Activated T-cell treated with anti-CD3 and anti-CD28 coated beads for 48 hours (primary cell): ENCODE measurements around the gene SH2D7.
"Not testable (repeated sequence)": the region's sequence is repeated elsewhere in the genome, so short reads cannot be mapped to it uniquely, and the experiment has no call there.

Source experiments
- DNase-seq: peaks from one replicate; pipeline ENCODE4 v3.0.0-alpha.2; 2020; ENCODE audit warnings: low read depth

SH2D7 gene

GRCh38 chr15:78146425-78147154 lies 54.2 kb downstream of the SH2D7 start:
- no peak for DNase-seq

- no peak for DNase-seq
Measured at GRCh38 chr15:78147566-78147965, 55.2 kb downstream of the SH2D7 start.

GRCh38 chr15:78148392-78149067 lies 56.2 kb downstream of the SH2D7 start:
- no peak for DNase-seq

GRCh38 chr15:78149068-78149804 lies 56.9 kb downstream of the SH2D7 start, which contains the start of gene IDH3A:
Gene IDH3A (plus strand): TSS chr15:78149362. CDS start chr15:78149404, 42 bp downstream.
- peak; percentile 100 for DNase-seq

GRCh38 chr15:78149805-78150751 lies 57.7 kb downstream of the SH2D7 start:
- DNase-seq = no peak

GRCh38 chr15:78151075-78151474 lies 58.7 kb downstream of the SH2D7 start:
- DNase-seq = not testable (repeated sequence)
